ENCODE data around the gene NUP42.
"Not testable (repeated sequence)": the region's sequence is repeated elsewhere in the genome, so short reads cannot be mapped to it uniquely, and the experiment has no call there.

The NUP42 gene

GRCh38 chr7:23205577-23205908 is 23.7 kb downstream of the NUP42 start:
- no peak for DNase-seq

GRCh38 chr7:23205909-23206767 is 24.3 kb downstream of the NUP42 start:
- no peak for DNase-seq

- no peak for DNase-seq
Observed at GRCh38 chr7:23207021-23207420, 25.2 kb downstream of the NUP42 start.

GRCh38 chr7:23207884-23208283 is 26.0 kb downstream of the NUP42 start:
- no peak for DNase-seq

- no peak for DNase-seq
Observed at GRCh38 chr7:23208316-23208715, 26.5 kb downstream of the NUP42 start.

GRCh38 chr7:23210506-23210905 is 28.7 kb downstream of the NUP42 start:
- no peak for DNase-seq

GRCh38 chr7:23211589-23211988 is 29.7 kb downstream of the NUP42 start:
- no peak for DNase-seq

- no peak for DNase-seq
Observed at GRCh38 chr7:23212395-23212794, 30.5 kb downstream of the NUP42 start.

GRCh38 chr7:23212841-23213240 is 31.0 kb downstream of the NUP42 start:
- DNase-seq, result no peak

- no peak for DNase-seq
Observed at GRCh38 chr7:23213755-23214154, 31.9 kb downstream of the NUP42 start.

- DNase-seq, result no peak
Observed at GRCh38 chr7:23214423-23214822, 32.6 kb downstream of the NUP42 start.

- DNase-seq, result no peak
Observed at GRCh38 chr7:23214938-23215337, 33.1 kb downstream of the NUP42 start.

GRCh38 chr7:23216021-23216420 is 34.2 kb downstream of the NUP42 start:
- DNase-seq, result no peak

GRCh38 chr7:23218196-23218595 is 36.3 kb downstream of the NUP42 start:
- no peak for DNase-seq

- DNase-seq, result no peak
Observed at GRCh38 chr7:23220690-23221305, 39.0 kb downstream of the NUP42 start.

GRCh38 chr7:23222439-23223030 is 40.7 kb downstream of the NUP42 start:
- DNase-seq, result no peak

GRCh38 chr7:23224364-23224763 is 42.5 kb downstream of the NUP42 start:
- not testable (repeated sequence) for DNase-seq

- no peak for DNase-seq
Observed at GRCh38 chr7:23226844-23227450, 45.1 kb downstream of the NUP42 start.

GRCh38 chr7:23228412-23228811 is 46.6 kb downstream of the NUP42 start:
- DNase-seq, result no peak

- no peak for DNase-seq
Observed at GRCh38 chr7:23230641-23231101, 48.8 kb downstream of the NUP42 start.

- DNase-seq, result no peak
Observed at GRCh38 chr7:23232966-23233365, 51.1 kb downstream of the NUP42 start.

GRCh38 chr7:23234569-23235296 is 52.9 kb downstream of the NUP42 start:
- no peak for DNase-seq

GRCh38 chr7:23235813-23236221 is 54.0 kb downstream of the NUP42 start:
- DNase-seq, result no peak

Data from NCI-H1048 (cell line).